IMR-90 (cell line): Measurements from ENCODE around the gene TMEM14A. TPM values are rescaled to one million over a fixed set of nuclear protein-coding genes. Genes with fewer than 3 reads are reported as not detected.

Experiments used
- ATAC-seq: fragments of 200-7000 bp; cut with Tn5 transposase; 2 replicates; pipeline ENCODE4 v1.9.1; 2020; ENCODE audit warnings: low read depth, mild to moderate bottlenecking, moderate library complexity
- BruUV-seq: library from RNA; stranded (reverse); fragments of 400-500 nt; replicated peaks from 2 replicates; lab custom pipeline; 2021; lab: Mats Ljungman, UMichigan
- CTCF ChIA-PET: fragments of 300-600 bp; formaldehyde crosslinking; extraction: SDS; loops from one replicate; lab custom pipeline; 2021; ENCODE audit warnings: antibody characterized with exemption; lab: Yijun Ruan, JAX
- POLR2A ChIA-PET: fragments of 300-600 bp; sonication (Branson Sonifier 250); formaldehyde crosslinking; loops from one replicate; lab custom pipeline; 2022; ENCODE audit warnings: antibody characterized with exemption; ENCODE audit not compliant: unreplicated experiment; lab: Charles Lee
- DNase-seq: peaks from one replicate; pipeline ENCODE4 v3.0.0; 2013
- H2AFZ ChIP-seq: replicated peaks from 2 replicates; pipeline ENCODE3; 2013; ENCODE audit warnings: low read length, mild to moderate bottlenecking; ENCODE audit not compliant: poor library complexity
- H2AK5ac ChIP-seq: 2 replicates; pipeline ENCODE4 v1.6.1; 2013; ENCODE audit warnings: low read depth, low read length, inconsistent platforms
- H2AK9ac ChIP-seq: replicated peaks from 2 replicates; pipeline ENCODE3; 2013; ENCODE audit warnings: mild to moderate bottlenecking, low read depth, low read length, moderate library complexity; ENCODE audit not compliant: poor library complexity
- H2BK120ac ChIP-seq: 2 replicates; pipeline ENCODE4 v1.6.1; 2013; ENCODE audit warnings: low read depth, low read length, inconsistent platforms
- H2BK15ac ChIP-seq: 3 replicates; pipeline ENCODE4 v1.6.1; 2013; ENCODE audit warnings: low read depth, low read length, inconsistent platforms
- H2BK20ac ChIP-seq: 2 replicates; pipeline ENCODE4 v1.6.1; 2013; ENCODE audit warnings: low read depth, mild to moderate bottlenecking, inconsistent platforms, low read length, moderate library complexity
- H2BK5ac ChIP-seq: 2 replicates; pipeline ENCODE4 v1.6.1; 2013; ENCODE audit warnings: mild to moderate bottlenecking, low read depth, low read length, inconsistent platforms; ENCODE audit not compliant: poor library complexity, severe bottlenecking
- H3K14ac ChIP-seq: replicated peaks from 2 replicates; pipeline ENCODE4 v1.6.1; 2013; ENCODE audit warnings: low read depth, low read length, inconsistent platforms
- H3K18ac ChIP-seq: 2 replicates; pipeline ENCODE4 v1.6.1; 2013; ENCODE audit warnings: low read depth, low read length, control low read depth
- H3K23ac ChIP-seq: 2 replicates; pipeline ENCODE4 v1.6.1; 2013; ENCODE audit warnings: low read depth, low read length, inconsistent platforms
- H3K27ac ChIP-seq: 2 replicates; pipeline ENCODE4 v1.5.1; 2013; ENCODE audit warnings: mild to moderate bottlenecking, control low read depth, low read length; ENCODE audit not compliant: insufficient read depth
- H3K27me3 ChIP-seq: 2 replicates; pipeline ENCODE4 v1.6.1; 2013; ENCODE audit warnings: low read length; ENCODE audit not compliant: control insufficient read depth, insufficient read depth
- H3K36me3 ChIP-seq: 2 replicates; pipeline ENCODE4 v1.6.1; 2013; ENCODE audit warnings: low read length, mixed read lengths; ENCODE audit not compliant: control insufficient read depth, insufficient read depth
- H3K4ac ChIP-seq: 2 replicates; pipeline ENCODE4 v1.6.1; 2013; ENCODE audit warnings: low read depth, low read length, inconsistent platforms
- H3K4me1 ChIP-seq: 2 replicates; pipeline ENCODE4 v1.6.1; 2013; ENCODE audit warnings: low read length, mixed read lengths; ENCODE audit not compliant: control insufficient read depth, insufficient read depth
- H3K4me2 ChIP-seq: 2 replicates; pipeline ENCODE4 v1.6.1; 2013; ENCODE audit warnings: low read depth, mild to moderate bottlenecking, control low read depth, low read length, moderate library complexity
- H3K4me3 ChIP-seq: 2 replicates; pipeline ENCODE4 v1.5.1; 2013; ENCODE audit warnings: low read depth, mild to moderate bottlenecking, control low read depth, low read length, moderate library complexity; ENCODE audit not compliant: insufficient read depth
- H3K56ac ChIP-seq: 2 replicates; pipeline ENCODE4 v1.6.1; 2013; ENCODE audit warnings: low read length, inconsistent platforms; ENCODE audit not compliant: insufficient read depth; ENCODE audit errors: extremely low read depth
- H3K79me1 ChIP-seq, 2 experiments: 2 replicates each; pipeline ENCODE4 v1.6.1; 2013; ENCODE audit warnings: low read length in 2 of 2, inconsistent platforms in 1 of 2, low read depth in 1 of 2
- H3K9ac ChIP-seq: 2 replicates; pipeline ENCODE4 v1.6.1; 2013; ENCODE audit warnings: low read depth, low read length, control low read depth
- H3K9me1 ChIP-seq: 2 replicates; pipeline ENCODE4 v1.6.1; 2013; ENCODE audit warnings: low read length, inconsistent platforms; ENCODE audit not compliant: insufficient read depth
- H3K9me3 ChIP-seq: 2 replicates; pipeline ENCODE4 v1.6.1; 2013; ENCODE audit warnings: low read length; ENCODE audit not compliant: control insufficient read depth, insufficient read depth
- H4K20me1 ChIP-seq: 2 replicates; pipeline ENCODE4 v1.6.1; 2013; ENCODE audit warnings: low read length, inconsistent platforms; ENCODE audit not compliant: insufficient read depth
- H4K5ac ChIP-seq: 2 replicates; pipeline ENCODE4 v1.6.1; 2013; ENCODE audit warnings: mild to moderate bottlenecking, low read depth, low read length, control low read depth
- H4K8ac ChIP-seq, 2 experiments: 2 replicates each; pipeline ENCODE4 v1.6.1; 2013; ENCODE audit warnings: low read depth in 2 of 2, low read length in 2 of 2, control low read depth in 1 of 2, inconsistent platforms in 1 of 2
- H4K91ac ChIP-seq: 2 replicates; pipeline ENCODE4 v1.6.1; 2013; ENCODE audit warnings: low read depth, low read length, inconsistent platforms; ENCODE audit not compliant: insufficient read depth
- FOS ChIP-seq: fragments of 150-350 bp; IDR thresholded peaks from 2 replicates; pipeline ENCODE4 v1.6.1; 2016; ENCODE audit warnings: low read depth, low read length
- MAFK ChIP-seq: IDR thresholded peaks from 2 replicates; pipeline ENCODE4 v1.6.1; 2012; ENCODE audit warnings: low read depth, low read length, improper control_type of control experiment
- MAZ ChIP-seq: IDR thresholded peaks from 2 replicates; pipeline ENCODE4 v1.6.1; 2012; ENCODE audit warnings: low read depth, mild to moderate bottlenecking, low read length, improper control_type of control experiment, moderate library complexity, borderline replicate concordance
- POLR2A ChIP-seq: IDR thresholded peaks from 2 replicates; pipeline ENCODE4 v1.6.1; 2012; ENCODE audit warnings: mild to moderate bottlenecking, low read depth, low read length
- RCOR1 ChIP-seq: IDR thresholded peaks from 2 replicates; pipeline ENCODE4 v1.6.1; 2012; ENCODE audit warnings: mild to moderate bottlenecking, low read length, improper control_type of control experiment; ENCODE audit not compliant: insufficient replicate concordance
- RFX5 ChIP-seq: IDR thresholded peaks from 2 replicates; pipeline ENCODE4 v1.8.0; 2012; ENCODE audit warnings: low read depth, mild to moderate bottlenecking, low read length, moderate library complexity
- SMC3 ChIP-seq: fragments of 150-350 bp; IDR thresholded peaks from 2 replicates; pipeline ENCODE4 v1.6.1; 2016; ENCODE audit warnings: low read depth, mild to moderate bottlenecking, antibody characterized with exemption, low read length, moderate library complexity
- WGBS, 2 experiments: methylation state at CpG; one replicate each; pipeline versions ENCODE4 v1.1.5 to v1.1.7; 2013; ENCODE audit warnings: missing lambda C conversion rate in 2 of 2; ENCODE audit not compliant: insufficient read length in 1 of 2; ENCODE audit errors: extremely low coverage in 2 of 2; 5-methylcytosine and 5-hydroxymethylcytosine counted together
- dilution Hi-C: fragments of 300-500 bp; cut with HindIII; formaldehyde crosslinking; loops from one replicate; pipeline ENCODE4 v1.14.3; 2018; ENCODE audit warnings: low sequenced_read_pairs; ENCODE audit not compliant: unreplicated experiment
- in situ Hi-C: fragments of 300-500 bp; cut with MboI; formaldehyde crosslinking; loops from 3 replicates; pipeline ENCODE4 v1.14.3; 2019; ENCODE audit warnings: low sequenced_read_pairs, inconsistent platforms, mixed read lengths
- intact Hi-C: fragments of 100-400 bp; cut with micrococcal nuclease; formaldehyde crosslinking; loops from 2 replicates; pipeline ENCODE4 v1.10.0; 2022
- polyA plus RNA-seq, 3 experiments: library from polyadenylated mRNA; depleted of rRNA; stranded (reverse); fragments of >200 nt; gene quantifications; 2 replicates each; pipeline ENCODE4 v1.2.3, GENCODE V29; 2012; ENCODE audit warnings: low replicate concordance in 1 of 3
- total RNA-seq: library from RNA; depleted of rRNA; stranded (reverse); fragments of >200 nt; gene quantifications from 2 replicates; pipeline ENCODE4 v1.2.3, GENCODE V29; 2012
- TF ChIP-seq, protein P1 (sequence below): fragments of 150-350 bp; IDR thresholded peaks from 2 replicates; pipeline ENCODE4 v1.6.1; 2017; ENCODE audit warnings: mild to moderate bottlenecking, antibody characterized with exemption, low read length, low read depth

The TMEM14A gene
- total and polyA plus RNA-seq, 2 of the 4 experiments (the other 2 are of a cell fraction), result 18.5 to 25.1 TPM

DNA sequence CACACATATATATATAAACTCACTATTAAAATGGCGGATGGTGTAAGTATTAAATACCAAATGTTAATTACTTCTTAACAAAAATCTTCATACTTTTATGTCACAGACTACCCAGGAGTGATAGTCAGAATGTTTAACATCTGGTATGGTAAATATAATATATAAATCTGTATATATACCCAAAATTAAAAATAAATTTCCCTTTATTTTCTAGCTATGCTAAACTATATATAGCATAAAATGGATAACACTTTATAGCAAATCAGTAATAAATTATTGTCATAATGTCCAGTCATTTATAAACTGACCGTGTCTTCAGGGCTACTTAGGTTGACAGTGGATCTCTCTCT lies 55.3 kb downstream of the TMEM14A start:
- ChIA-PET POLR2A (no interaction called here), CTCF (no interaction called here)
- no peak overlapping the region for H3K4me2 ChIP-seq
- H3K9me3 ChIP-seq, result no peaks in the 10 kb centered on the region
- H2BK120ac ChIP-seq, result no peak overlapping the region
- in situ Hi-C loops (no loop called here), dilution Hi-C loops (no loop called here), intact Hi-C loops (no loop called here)
- no peaks in the 10 kb centered on the region for H3K36me3 ChIP-seq
- no peaks in the 10 kb centered on the region for H3K9me1 ChIP-seq
- H3K4ac ChIP-seq, result no peak overlapping the region
- H2AK5ac ChIP-seq, result no peak overlapping the region
- no peak overlapping the region for H3K9ac ChIP-seq
- no peaks in the 10 kb centered on the region for H4K20me1 ChIP-seq
- no peak overlapping the region for H4K8ac ChIP-seq
- no peaks in the 10 kb centered on the region; the same call in 1 of the 2 replicates for H3K27me3 ChIP-seq
- H2AK9ac ChIP-seq, result no peak overlapping the region
- no peaks in the 10 kb centered on the region for H3K79me1 ChIP-seq
- ATAC-seq (no peak), DNase-seq (no peak)
- H3K23ac ChIP-seq, result no peak overlapping the region
- H3K27ac ChIP-seq, result no peak overlapping the region
- H3K18ac ChIP-seq, result no peak overlapping the region
- no peak overlapping the region for H2BK20ac ChIP-seq
- H3K4me3 ChIP-seq, result no peak overlapping the region
- no peak overlapping the region for H2AFZ ChIP-seq
- WGBS, 2 experiments, result no CpG with 5 or more reads among the region's 2 CpGs
- H3K14ac ChIP-seq, result no peak overlapping the region
- H2BK5ac ChIP-seq, result no peak overlapping the region
- no TSS peak for BruUV-seq
- H2BK15ac ChIP-seq, result no peak overlapping the region
- TF ChIP-seq MAZ (no peak), FOS (no peak), POLR2A (no peak), RCOR1 (no peak), RFX5 (no peak), MAFK (no peak), SMC3 (no peak)
- TF ChIP-seq, protein P1, sequence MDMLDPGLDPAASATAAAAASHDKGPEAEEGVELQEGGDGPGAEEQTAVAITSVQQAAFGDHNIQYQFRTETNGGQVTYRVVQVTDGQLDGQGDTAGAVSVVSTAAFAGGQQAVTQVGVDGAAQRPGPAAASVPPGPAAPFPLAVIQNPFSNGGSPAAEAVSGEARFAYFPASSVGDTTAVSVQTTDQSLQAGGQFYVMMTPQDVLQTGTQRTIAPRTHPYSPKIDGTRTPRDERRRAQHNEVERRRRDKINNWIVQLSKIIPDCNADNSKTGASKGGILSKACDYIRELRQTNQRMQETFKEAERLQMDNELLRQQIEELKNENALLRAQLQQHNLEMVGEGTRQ, result no peak
- H3K56ac ChIP-seq, result no peak overlapping the region
- H4K91ac ChIP-seq, result no peak overlapping the region
- H4K5ac ChIP-seq, result no peak overlapping the region
- no peaks in the 10 kb centered on the region; the same call in 1 of the 2 replicates for H3K4me1 ChIP-seq
